ENCODE results near the gene MBTPS1.

Gene MBTPS1

GRCh38 chr16:84104231-84104630 lies 12.5 kb downstream of the MBTPS1 start:
- H3K4me3 ChIP-seq (ENCODE audit: low read depth, low read length), result no peak overlapping the region

- no peak overlapping the region for H3K4me3 ChIP-seq (ENCODE audit: low read depth, low read length)
These were observed 13.1 kb downstream of the MBTPS1 start for GRCh38 chr16:84103678-84104077.

- no peak overlapping the region for H3K4me3 ChIP-seq (ENCODE audit: low read depth, low read length)
These were observed 17.8 kb downstream of the MBTPS1 start for GRCh38 chr16:84098939-84099338.

- no peak overlapping the region for H3K4me3 ChIP-seq (ENCODE audit: low read depth, low read length)
These were observed 20.2 kb downstream of the MBTPS1 start for GRCh38 chr16:84096447-84097005.

- no peak overlapping the region for H3K4me3 ChIP-seq (ENCODE audit: low read depth, low read length)
These were observed 21.3 kb downstream of the MBTPS1 start for GRCh38 chr16:84095466-84095865.

- no peak overlapping the region for H3K4me3 ChIP-seq (ENCODE audit: low read depth, low read length)
These were observed 22.9 kb downstream of the MBTPS1 start for GRCh38 chr16:84093879-84094270.

- no peak overlapping the region for H3K4me3 ChIP-seq (ENCODE audit: low read depth, low read length)
These were observed 23.4 kb downstream of the MBTPS1 start for GRCh38 chr16:84093120-84093878.

GRCh38 chr16:84091460-84091859 lies 25.3 kb downstream of the MBTPS1 start:
- H3K4me3 ChIP-seq (ENCODE audit: low read depth, low read length), result no peak overlapping the region

- no peak overlapping the region for H3K4me3 ChIP-seq (ENCODE audit: low read depth, low read length)
These were observed 26.5 kb downstream of the MBTPS1 start for GRCh38 chr16:84090211-84090610.

- H3K4me3 ChIP-seq (ENCODE audit: low read depth, low read length), result no peak overlapping the region
These were observed 27.9 kb downstream of the MBTPS1 start for GRCh38 chr16:84088695-84089395.

GRCh38 chr16:84087466-84088151 lies 29.1 kb downstream of the MBTPS1 start:
- H3K4me3 ChIP-seq (ENCODE audit: low read depth, low read length), result no peak overlapping the region

- H3K4me3 ChIP-seq (ENCODE audit: low read depth, low read length), result no peak overlapping the region
These were observed 29.7 kb downstream of the MBTPS1 start for GRCh38 chr16:84087001-84087400.

GRCh38 chr16:84086341-84086740 lies 30.4 kb downstream of the MBTPS1 start:
- no peak overlapping the region for H3K4me3 ChIP-seq (ENCODE audit: low read depth, low read length)

GRCh38 chr16:84085773-84086172 lies 31.0 kb downstream of the MBTPS1 start:
- no peak overlapping the region for H3K4me3 ChIP-seq (ENCODE audit: low read depth, low read length)

- H3K4me3 ChIP-seq (ENCODE audit: low read depth, low read length), result no peak overlapping the region
These were observed 31.5 kb downstream of the MBTPS1 start for GRCh38 chr16:84085271-84085667.

- no peak overlapping the region for H3K4me3 ChIP-seq (ENCODE audit: low read depth, low read length)
These were observed 32.0 kb downstream of the MBTPS1 start for GRCh38 chr16:84084570-84085270.

- H3K4me3 ChIP-seq (ENCODE audit: low read depth, low read length), result no peak overlapping the region
These were observed 33.7 kb downstream of the MBTPS1 start for GRCh38 chr16:84082835-84083569.

- H3K4me3 ChIP-seq (ENCODE audit: low read depth, low read length), result no peak overlapping the region
These were observed 34.6 kb downstream of the MBTPS1 start for GRCh38 chr16:84082110-84082509.

GRCh38 chr16:84081446-84081989 lies 35.2 kb downstream of the MBTPS1 start:
- H3K4me3 ChIP-seq (ENCODE audit: low read depth, low read length), result no peak overlapping the region

- no peak overlapping the region for H3K4me3 ChIP-seq (ENCODE audit: low read depth, low read length)
These were observed 35.9 kb downstream of the MBTPS1 start for GRCh38 chr16:84080813-84081212.

Data from iPS-11a (cell line).